ENCODE results near the gene CCDC50.

The CCDC50 gene

GRCh38 chr3:191373327-191373726 lies 44.1 kb downstream of the CCDC50 start:
- H3K9me3 Mint-ChIP-seq = no peaks in the 10 kb centered on the region
- ATAC-seq (no peak), DNase-seq (ENCODE audit: low spot score in 2 of 2) (no peak)
- H3K4me1 Mint-ChIP-seq = no peaks in the 10 kb centered on the region
- H3K4me3 Mint-ChIP-seq = no peak overlapping the region
- no peak overlapping the region for H3K27ac Mint-ChIP-seq
- H3K36me3 Mint-ChIP-seq = no peaks in the 10 kb centered on the region

GRCh38 chr3:191376516-191377141 lies 47.4 kb downstream of the CCDC50 start:
- Mint-ChIP-seq H3K27ac (no peak overlapping the region), H3K9me3 (peaks cover 4% of the 10 kb centered on the region), H3K4me3 (no peak overlapping the region), H3K4me1 (no peaks in the 10 kb centered on the region), H3K36me3 (peaks cover 5% of the 10 kb centered on the region)
- no peak for ATAC-seq
- DNase-seq (ENCODE audit: low spot score in 2 of 2) = no peak

GRCh38 chr3:191378142-191378812 lies 49.1 kb downstream of the CCDC50 start:
- no peak for DNase-seq (ENCODE audit: low spot score in 2 of 2)
- no peak overlapping the region for H3K4me3 Mint-ChIP-seq
- no peaks in the 10 kb centered on the region for H3K4me1 Mint-ChIP-seq
- peaks cover 4% of the 10 kb centered on the region for H3K9me3 Mint-ChIP-seq
- no peak overlapping the region for H3K27ac Mint-ChIP-seq
- no peak for ATAC-seq
- H3K36me3 Mint-ChIP-seq = peaks cover 16% of the 10 kb centered on the region

DNA sequence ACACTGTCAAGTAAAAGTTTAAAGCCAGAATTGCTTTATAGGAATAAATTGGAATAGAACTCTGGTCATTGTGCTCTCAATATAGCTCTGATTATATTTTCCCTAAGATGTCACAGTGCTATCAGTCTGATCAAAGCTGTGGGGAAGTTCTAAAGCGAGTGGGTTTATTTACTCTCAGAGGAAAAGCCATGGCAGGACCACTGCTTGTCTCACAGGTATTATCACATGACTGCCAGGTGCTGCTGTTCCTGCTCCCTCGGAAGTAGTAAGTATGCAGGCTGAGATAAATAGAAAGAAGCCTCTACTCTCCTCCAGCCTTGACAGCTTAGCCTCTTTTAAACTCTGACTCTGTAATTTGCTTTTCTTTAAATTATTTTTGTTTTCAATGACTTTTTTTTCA lies 50.3 kb downstream of the CCDC50 start:
- H3K27ac Mint-ChIP-seq = no peak overlapping the region
- no peak for DNase-seq (ENCODE audit: low spot score in 2 of 2)
- peaks cover 20% of the 10 kb centered on the region for H3K36me3 Mint-ChIP-seq
- peaks cover 4% of the 10 kb centered on the region for H3K9me3 Mint-ChIP-seq
- ATAC-seq = no peak
- H3K4me3 Mint-ChIP-seq = no peak overlapping the region
- no peaks in the 10 kb centered on the region for H3K4me1 Mint-ChIP-seq

DNA sequence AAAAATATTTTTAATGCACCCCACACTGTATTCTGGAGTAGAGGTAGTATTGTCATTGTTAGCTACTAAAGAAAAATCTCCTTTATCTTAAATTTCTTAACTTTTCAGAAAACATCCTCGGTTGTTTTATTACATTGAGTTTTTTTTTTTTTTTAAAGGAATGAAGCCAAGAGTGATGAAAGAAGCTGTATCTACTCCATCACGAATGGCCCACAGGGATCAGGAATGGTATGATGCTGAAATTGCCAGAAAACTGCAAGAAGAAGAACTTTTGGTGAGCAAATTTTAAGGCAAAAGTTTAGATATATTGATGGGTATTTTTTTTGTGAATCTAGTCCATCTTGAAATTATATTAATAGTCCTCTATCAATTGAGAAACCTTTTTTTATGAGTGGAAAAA lies 50.8 kb downstream of the CCDC50 start:
- Mint-ChIP-seq H3K4me1 (no peaks in the 10 kb centered on the region), H3K27ac (no peak overlapping the region), H3K9me3 (peaks cover 4% of the 10 kb centered on the region), H3K4me3 (no peak overlapping the region), H3K36me3 (peaks cover 20% of the 10 kb centered on the region)
- DNase-seq (ENCODE audit: low spot score in 2 of 2) (no peak), ATAC-seq (no peak)

DNA sequence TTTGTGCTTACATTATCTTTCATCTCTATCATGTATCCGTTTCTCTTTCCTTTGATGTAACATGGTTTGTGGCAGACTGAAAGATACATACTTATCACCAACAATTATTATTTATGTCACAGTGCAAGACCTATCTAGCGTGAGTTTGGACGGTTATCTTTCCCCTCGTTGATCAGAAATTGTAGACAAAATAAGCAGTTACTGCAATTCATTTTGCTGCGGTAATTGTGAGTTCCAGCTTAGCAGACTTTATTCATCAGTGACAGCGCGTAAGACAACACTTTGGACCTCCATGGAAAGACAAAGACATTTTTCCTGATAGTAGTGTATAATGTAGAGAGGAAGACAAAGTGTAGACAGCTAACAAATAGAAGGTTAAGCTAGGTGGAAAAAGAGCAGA lies 52.1 kb downstream of the CCDC50 start:
- DNase-seq (ENCODE audit: low spot score in 2 of 2) = no peak
- Mint-ChIP-seq H3K27ac (no peak overlapping the region), H3K9me3 (peaks cover 4% of the 10 kb centered on the region), H3K4me1 (no peaks in the 10 kb centered on the region), H3K36me3 (peaks cover 20% of the 10 kb centered on the region), H3K4me3 (no peak overlapping the region)
- no peak for ATAC-seq

- Mint-ChIP-seq H3K9me3 (peaks cover 4% of the 10 kb centered on the region), H3K27ac (no peak overlapping the region), H3K4me1 (no peaks in the 10 kb centered on the region), H3K4me3 (no peak overlapping the region), H3K36me3 (peaks cover 20% of the 10 kb centered on the region)
- no peak for ATAC-seq
- no peak for DNase-seq (ENCODE audit: low spot score in 2 of 2)
Observed at GRCh38 chr3:191382661-191383060, 53.5 kb downstream of the CCDC50 start.

DNA sequence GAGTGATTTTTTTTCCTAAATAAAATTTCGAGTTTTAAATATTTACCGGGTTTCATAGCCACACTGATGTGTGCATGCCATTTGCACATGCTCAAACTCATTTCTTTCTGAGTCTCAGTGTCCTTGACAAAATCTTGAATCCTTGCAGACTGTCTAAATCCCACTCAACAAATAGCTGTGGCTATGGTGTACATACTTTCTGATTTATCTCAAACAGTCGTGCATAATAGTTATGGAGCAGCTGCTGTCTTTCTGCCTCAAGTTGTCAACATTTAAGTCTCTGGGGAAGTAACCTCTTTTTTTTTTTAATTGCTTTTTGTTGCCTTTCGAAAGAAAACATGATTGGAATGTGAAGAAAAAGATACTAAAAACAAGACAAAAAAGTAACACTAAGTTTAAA lies 53.9 kb downstream of the CCDC50 start:
- no peak for DNase-seq (ENCODE audit: low spot score in 2 of 2)
- H3K9me3 Mint-ChIP-seq = peaks cover 4% of the 10 kb centered on the region
- H3K27ac Mint-ChIP-seq = no peak overlapping the region
- H3K4me1 Mint-ChIP-seq = no peaks in the 10 kb centered on the region
- no peak overlapping the region for H3K4me3 Mint-ChIP-seq
- no peak for ATAC-seq
- H3K36me3 Mint-ChIP-seq = peaks cover 20% of the 10 kb centered on the region

- DNase-seq (ENCODE audit: low spot score in 2 of 2) (no peak), ATAC-seq (no peak)
- Mint-ChIP-seq H3K4me1 (no peaks in the 10 kb centered on the region), H3K36me3 (peaks cover 30% of the 10 kb centered on the region), H3K27ac (no peak overlapping the region), H3K4me3 (no peak overlapping the region), H3K9me3 (peaks cover 3% of the 10 kb centered on the region)
Observed at GRCh38 chr3:191385101-191385500, 55.9 kb downstream of the CCDC50 start.

GRCh38 chr3:191387441-191388077 lies 58.4 kb downstream of the CCDC50 start:
- Mint-ChIP-seq H3K9me3 (no peaks in the 10 kb centered on the region), H3K36me3 (peaks cover 26% of the 10 kb centered on the region), H3K4me1 (no peaks in the 10 kb centered on the region), H3K27ac (no peak overlapping the region), H3K4me3 (no peak overlapping the region)
- ATAC-seq = no peak
- no peak for DNase-seq (ENCODE audit: low spot score in 2 of 2)

DNA sequence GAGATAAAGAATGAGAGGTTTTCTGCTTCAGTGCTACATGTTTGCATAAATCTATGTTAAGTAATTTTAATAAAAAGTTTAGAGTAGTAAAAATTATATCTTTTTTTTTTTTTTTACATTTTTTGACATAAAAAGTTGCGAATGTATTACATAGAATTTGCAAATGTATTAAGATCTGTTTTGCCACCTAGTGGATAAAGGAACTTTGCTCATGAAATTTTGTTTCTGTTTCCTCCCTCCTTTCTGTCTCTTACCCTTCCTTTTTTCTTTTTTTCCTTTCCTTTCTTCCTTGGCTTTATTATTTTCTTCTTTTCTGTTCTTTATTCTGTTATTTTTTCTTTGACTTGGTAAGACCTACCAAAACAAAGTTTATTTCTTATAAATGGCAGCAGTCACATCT lies 59.6 kb downstream of the CCDC50 start:
- ATAC-seq = no peak
- H3K4me1 Mint-ChIP-seq = no peaks in the 10 kb centered on the region
- H3K9me3 Mint-ChIP-seq = no peaks in the 10 kb centered on the region
- H3K36me3 Mint-ChIP-seq = peaks cover 14% of the 10 kb centered on the region
- no peak overlapping the region for H3K27ac Mint-ChIP-seq
- DNase-seq (ENCODE audit: low spot score in 2 of 2) = no peak
- no peak overlapping the region for H3K4me3 Mint-ChIP-seq

DNA sequence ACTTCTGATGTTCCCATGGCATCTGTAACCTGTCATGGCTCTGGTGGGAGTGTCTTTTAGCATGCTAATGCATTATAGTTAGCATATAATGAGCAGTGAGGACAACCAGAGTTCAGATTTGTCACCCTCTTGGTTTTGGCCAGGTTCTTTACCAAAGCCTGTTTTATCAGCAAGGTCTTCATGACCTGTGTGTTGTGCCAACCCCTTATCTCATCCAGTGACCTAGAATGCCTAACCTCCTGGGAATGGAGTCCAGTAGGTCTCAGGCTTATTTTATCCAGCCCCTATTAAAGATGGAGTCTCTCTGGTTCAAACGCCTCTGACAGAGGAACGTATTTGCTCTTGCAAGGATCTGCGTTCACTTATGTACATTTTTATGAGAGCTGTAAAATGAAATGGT lies 61.4 kb downstream of the CCDC50 start:
- no peak for ATAC-seq
- H3K4me3 Mint-ChIP-seq = no peak overlapping the region
- no peaks in the 10 kb centered on the region for H3K4me1 Mint-ChIP-seq
- H3K27ac Mint-ChIP-seq = no peak overlapping the region
- DNase-seq (ENCODE audit: low spot score in 2 of 2) = no peak
- H3K36me3 Mint-ChIP-seq = peaks cover 14% of the 10 kb centered on the region
- H3K9me3 Mint-ChIP-seq = no peaks in the 10 kb centered on the region

DNA sequence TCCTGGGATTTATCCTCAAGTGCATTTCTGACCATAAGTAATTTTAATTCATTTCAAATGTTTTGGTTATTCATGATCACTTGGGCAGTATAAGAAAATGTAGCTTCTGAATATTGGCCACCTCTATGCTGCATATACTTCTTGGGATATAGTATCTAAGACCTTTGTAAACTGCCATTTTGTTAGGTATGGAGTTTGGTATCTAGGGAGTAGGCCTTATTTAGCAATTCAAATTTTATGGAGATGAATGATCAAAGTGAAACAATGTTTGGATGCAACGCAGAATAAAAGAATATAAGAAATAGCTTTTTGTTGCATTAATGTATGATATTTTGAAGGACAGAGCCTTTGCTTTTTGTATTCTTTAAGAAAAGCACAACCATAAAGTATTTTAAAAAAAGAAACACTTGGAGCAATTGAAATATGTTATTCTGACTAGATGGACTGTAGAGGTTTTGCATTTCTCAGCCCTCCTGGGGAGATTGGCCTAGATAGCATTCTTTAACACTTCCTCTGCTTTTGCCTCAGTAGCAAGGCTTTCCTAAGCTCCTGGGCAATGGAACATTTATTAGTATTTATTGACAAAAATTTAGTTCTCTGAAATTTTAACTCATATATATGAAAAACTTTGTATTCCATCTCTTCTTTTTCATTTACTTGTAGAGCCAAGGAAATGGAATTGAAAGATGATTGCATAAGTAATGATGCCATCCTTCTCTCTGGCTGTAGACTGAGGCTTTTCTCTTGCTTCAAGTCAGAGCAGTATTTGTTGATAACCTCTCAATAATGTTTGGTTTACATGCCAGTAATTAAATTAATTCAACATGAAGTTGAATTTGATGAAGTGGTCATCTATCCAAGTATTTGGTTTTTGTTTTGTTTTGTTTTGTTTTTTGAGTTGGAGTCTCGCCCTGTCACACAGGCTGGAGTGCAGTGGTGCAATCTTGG lies 62.9 kb downstream of the CCDC50 start:
- ATAC-seq (no peak), DNase-seq (ENCODE audit: low spot score in 2 of 2) (no peak)
- Mint-ChIP-seq H3K27ac (no peak overlapping the region), H3K36me3 (peaks cover 14% of the 10 kb centered on the region), H3K4me1 (no peaks in the 10 kb centered on the region), H3K4me3 (no peak overlapping the region), H3K9me3 (no peaks in the 10 kb centered on the region)

- Mint-ChIP-seq H3K4me1 (no peaks in the 10 kb centered on the region), H3K4me3 (no peak overlapping the region), H3K36me3 (peaks cover 14% of the 10 kb centered on the region), H3K9me3 (no peaks in the 10 kb centered on the region), H3K27ac (no peak overlapping the region)
- no peak for ATAC-seq
- no peak for DNase-seq (ENCODE audit: low spot score in 2 of 2)
Observed at GRCh38 chr3:191393146-191393545, 64.0 kb downstream of the CCDC50 start.

DNA sequence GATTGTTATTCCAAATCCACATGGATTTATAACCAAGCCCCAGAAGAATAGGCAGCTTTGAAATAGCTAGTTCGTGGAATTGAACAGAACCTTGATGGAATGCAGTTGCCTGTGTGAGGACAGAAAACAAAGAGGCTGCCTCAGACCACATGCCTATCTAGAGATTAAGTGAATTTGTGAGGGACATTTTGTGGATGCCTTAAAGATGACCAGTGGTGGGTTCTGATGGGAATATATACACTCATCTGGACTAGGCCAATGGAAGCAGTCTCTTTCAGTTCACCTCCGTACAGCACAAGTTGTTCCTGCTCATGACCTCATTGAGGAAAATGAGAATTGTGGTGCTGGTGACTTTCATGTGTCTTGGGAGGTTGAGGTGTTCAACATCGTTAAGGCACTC lies 68.6 kb downstream of the CCDC50 start:
- no peak overlapping the region for H3K27ac Mint-ChIP-seq

More for the DNA sequence above, 68.6 kb downstream of the CCDC50 start:
- Mint-ChIP-seq H3K4me3 (no peak overlapping the region), H3K36me3 (no peaks in the 10 kb centered on the region), H3K9me3 (no peaks in the 10 kb centered on the region), H3K4me1 (no peaks in the 10 kb centered on the region)
- ATAC-seq (no peak), DNase-seq (ENCODE audit: low spot score in 2 of 2) (no peak)
